GM18868 (cell line): Measurements from ENCODE around the gene SERPINF2.
"Not testable (repeated sequence)": the region's sequence is repeated elsewhere in the genome, so short reads cannot be mapped to it uniquely, and the experiment has no call there.

ENCODE experiments used
- ATAC-seq: cut with Tn5 transposase; IDR thresholded peaks from one replicate; pipeline ENCODE4 v1.9.1; 2021; ENCODE audit warnings: mild to moderate bottlenecking, moderate library complexity; ENCODE audit not compliant: unreplicated experiment

Gene SERPINF2

GRCh38 chr17:1786708-1787107 is 44.0 kb downstream of the SERPINF2 start:
- ATAC-seq: no peak

DNA sequence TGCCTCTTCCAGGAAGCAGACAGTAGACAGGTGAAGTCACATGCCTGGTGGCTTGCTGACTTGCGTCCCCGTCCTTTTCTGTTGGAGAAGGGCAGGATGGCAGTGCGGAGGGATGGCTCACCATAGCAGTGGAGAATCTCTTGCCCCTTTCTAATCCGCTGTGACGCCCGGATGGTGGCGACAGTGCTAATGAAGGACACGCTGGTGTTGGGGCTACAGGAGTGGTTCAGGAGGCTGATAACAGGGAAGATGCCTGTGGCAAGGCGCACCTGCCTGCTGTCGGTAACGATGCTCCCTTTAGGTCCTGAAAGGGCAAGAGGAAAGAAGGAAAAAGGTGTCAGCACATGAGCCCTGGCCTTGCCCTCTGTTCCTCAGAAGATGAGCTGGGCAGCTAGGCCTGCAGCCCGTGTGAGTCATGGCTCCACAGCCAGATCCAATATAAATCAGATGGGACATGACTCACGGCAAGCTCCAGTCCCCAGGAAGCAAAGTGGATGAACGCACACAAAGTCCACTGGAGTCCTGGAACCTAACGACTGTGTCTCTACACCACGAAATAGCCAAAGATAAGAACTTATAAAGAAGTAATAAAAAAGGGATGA is 44.7 kb downstream of the SERPINF2 start:
- ATAC-seq: no peak

DNA sequence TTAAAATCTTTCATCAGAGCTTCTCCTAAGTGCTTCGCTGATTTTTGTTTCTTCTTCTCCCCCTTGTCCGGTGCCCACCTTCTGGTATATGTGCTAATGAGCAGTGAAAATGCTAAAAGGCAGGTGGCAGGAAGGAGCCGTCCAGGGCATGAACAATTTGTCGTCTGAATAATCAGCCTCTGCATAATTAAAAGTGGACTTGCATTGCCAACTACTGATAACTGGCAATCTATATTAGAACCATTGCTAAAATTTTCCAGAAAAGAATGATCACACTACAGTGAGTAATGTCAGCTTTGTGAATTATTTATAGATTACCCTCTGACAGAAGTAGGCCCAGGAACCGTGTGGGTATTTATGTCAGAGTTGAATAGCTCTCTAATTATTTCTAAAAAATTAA is 47.3 kb downstream of the SERPINF2 start:
- no peak for ATAC-seq

GRCh38 chr17:1792495-1793446 is 50.1 kb downstream of the SERPINF2 start:
- no peak for ATAC-seq

DNA sequence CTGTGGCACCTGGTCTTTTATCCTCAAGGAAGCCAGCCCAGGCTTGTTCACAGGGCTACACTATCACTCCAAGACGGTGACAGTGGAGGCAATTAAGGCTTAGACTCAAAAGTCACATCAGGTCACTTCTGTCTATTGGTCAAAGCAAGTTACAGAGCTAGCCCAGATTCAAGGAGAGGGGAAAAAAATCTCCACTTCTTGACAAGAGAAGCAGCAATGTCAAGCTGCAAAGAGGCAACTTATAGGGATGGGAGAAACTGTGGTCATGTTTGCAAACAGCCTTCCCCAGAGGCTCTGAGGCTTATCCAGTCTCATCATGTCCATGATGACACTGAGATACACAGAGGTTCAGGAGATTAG is 50.8 kb downstream of the SERPINF2 start:
- ATAC-seq: no peak

GRCh38 chr17:1796800-1797199 is 54.1 kb downstream of the SERPINF2 start:
- no peak for ATAC-seq

DNA sequence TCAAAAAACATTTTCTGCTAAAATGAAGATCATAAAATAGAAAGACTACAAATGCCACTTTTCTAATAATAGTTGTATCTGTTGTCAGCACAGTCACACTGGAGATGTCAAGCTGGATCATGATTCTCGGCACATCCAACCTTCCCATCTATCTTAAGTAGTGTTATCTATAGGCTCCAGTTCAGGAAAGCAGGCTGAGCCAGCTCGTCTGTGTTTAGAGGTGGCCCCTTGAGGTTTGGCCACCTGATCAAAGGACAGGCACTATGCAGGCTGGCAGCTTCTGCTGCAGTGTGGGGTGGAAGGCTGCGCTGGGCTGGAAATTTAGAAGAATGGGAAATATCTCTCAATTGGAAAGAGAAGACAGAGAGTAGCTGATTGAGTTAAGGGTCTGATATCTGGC is 54.7 kb downstream of the SERPINF2 start:
- ATAC-seq: no peak

GRCh38 chr17:1797846-1798245 is 55.2 kb downstream of the SERPINF2 start:
- not testable (repeated sequence) for ATAC-seq

GRCh38 chr17:1800240-1800639 is 57.6 kb downstream of the SERPINF2 start:
- no peak for ATAC-seq

DNA sequence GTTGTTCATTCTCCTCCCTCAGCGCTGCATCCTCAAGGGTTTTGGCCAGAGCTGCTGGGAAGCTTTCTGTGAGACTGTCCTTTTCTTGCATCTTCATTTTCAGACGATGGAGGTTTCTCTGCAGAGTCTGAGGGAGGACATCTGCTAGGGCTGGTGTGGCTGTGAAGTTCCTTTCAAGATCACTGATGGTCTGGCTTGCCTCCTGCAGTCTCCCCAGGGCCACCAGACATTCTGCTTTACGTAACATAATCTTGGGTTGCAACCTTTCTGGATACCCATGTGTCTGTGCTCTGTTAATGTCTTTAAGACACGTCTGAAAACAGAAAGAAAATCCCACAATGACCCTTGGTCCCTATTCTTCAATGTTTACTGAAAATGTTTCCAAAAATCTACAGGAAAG is 58.0 kb downstream of the SERPINF2 start:
- no peak for ATAC-seq

- no peak for ATAC-seq
Measured at GRCh38 chr17:1802429-1802828, 59.8 kb downstream of the SERPINF2 start.

- ATAC-seq: no peak
Measured at GRCh38 chr17:1803280-1803679, 60.6 kb downstream of the SERPINF2 start.
